ENCODE measurements around the gene DNAH10.
"Not testable (repeated sequence)": the region's sequence is repeated elsewhere in the genome, so short reads cannot be mapped to it uniquely, and the experiment has no call there.

The DNAH10 gene

DNA sequence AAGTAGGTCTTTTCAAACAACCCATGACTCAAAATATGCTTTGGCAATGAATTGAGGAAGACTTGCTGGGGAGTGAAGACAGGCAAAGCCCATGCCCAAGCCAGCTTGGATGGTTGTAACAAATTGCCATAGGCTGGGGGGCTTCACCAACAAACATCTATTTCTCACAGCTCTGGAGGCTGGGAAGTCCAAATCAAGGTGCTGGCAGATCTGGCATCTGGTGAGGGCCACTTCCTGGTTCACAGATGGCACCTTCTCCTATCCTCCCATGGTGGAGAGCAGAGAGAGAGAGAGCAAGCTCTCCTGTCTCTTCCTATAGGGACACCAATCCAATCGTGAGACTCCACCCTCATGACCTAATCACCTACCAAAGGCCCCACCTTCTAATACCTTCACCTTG lies 11.3 kb downstream of the DNAH10 start:
- H3K4me3 ChIP-seq (ENCODE audit: low read depth, low read length): no peak overlapping the region
- TF ChIP-seq, protein P1, sequence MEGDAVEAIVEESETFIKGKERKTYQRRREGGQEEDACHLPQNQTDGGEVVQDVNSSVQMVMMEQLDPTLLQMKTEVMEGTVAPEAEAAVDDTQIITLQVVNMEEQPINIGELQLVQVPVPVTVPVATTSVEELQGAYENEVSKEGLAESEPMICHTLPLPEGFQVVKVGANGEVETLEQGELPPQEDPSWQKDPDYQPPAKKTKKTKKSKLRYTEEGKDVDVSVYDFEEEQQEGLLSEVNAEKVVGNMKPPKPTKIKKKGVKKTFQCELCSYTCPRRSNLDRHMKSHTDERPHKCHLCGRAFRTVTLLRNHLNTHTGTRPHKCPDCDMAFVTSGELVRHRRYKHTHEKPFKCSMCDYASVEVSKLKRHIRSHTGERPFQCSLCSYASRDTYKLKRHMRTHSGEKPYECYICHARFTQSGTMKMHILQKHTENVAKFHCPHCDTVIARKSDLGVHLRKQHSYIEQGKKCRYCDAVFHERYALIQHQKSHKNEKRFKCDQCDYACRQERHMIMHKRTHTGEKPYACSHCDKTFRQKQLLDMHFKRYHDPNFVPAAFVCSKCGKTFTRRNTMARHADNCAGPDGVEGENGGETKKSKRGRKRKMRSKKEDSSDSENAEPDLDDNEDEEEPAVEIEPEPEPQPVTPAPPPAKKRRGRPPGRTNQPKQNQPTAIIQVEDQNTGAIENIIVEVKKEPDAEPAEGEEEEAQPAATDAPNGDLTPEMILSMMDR (IDR thresholded peaks at IDR 0.05; ENCODE audit: low read depth, low read length, missing control alignments): no peak
- no peak for DNase-seq (ENCODE audit: low read depth)
- in situ Hi-C loops (cut with HindIII; ENCODE audit: low sequenced_read_pairs): no loop called here

DNA sequence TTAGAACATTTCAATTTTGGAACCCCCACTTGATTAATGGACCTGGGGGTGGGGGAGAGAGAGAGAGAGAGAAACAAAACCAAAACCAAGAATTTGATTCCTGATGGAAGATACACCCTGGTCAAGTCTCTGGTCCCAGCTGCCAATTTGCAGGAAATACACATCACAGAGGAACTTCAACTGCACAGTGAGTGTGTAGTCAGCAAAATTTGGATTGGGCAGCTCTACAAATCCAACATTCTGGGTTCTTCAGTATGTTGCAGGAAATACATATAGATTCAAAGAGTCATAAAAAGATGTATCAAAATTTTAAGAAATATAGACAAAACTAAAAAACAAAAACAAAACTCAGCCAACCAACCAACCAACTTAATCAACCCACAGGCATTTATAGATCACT lies 17.4 kb downstream of the DNAH10 start:
- no peak overlapping the region for H3K4me3 ChIP-seq (ENCODE audit: low read depth, low read length)

DNA sequence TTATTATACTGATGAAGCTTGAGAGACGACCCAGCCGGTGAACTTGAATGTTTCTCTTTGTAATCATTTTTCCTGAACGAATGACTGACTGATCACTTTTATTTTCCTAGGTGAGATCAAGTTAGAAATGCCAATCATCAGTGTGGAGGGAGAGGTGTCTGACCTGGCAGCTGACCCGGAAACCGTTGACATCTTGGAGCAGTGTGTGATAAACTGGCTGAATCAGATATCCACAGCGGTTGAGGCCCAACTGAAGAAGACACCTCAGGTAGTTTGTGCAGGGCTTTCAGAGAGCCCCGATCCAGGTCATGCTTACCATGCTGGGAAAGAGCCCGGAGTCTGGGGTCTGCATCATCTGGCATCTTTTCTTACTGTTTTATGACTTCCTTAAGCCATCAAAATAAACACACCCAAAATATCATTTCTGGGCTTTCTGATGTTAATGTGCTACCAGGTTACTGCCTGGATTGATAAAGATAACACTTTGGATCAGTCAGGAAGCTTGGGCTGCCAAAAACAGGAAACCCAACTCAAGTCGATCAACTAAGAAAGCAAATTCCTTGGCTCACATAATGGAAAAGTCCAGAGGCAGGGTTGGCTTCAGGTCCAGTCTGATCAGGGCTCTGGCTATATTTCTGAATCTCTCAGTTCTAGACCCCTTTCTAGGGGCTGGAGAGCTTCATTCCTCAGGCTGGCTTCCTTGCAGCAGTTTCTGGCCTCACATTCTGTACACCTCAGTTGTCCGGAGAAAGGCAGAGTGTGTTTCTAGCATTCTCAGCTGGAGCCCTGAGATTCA lies 21.1 kb downstream of the DNAH10 start:
- in situ Hi-C loops (cut with HindIII; ENCODE audit: low sequenced_read_pairs): loop anchor here (5.0 kb wide), 1 partner anchor 79 kb away; no protein-coding TSS in a partner anchor
- DNase-seq (ENCODE audit: low read depth): no peak
- no peak overlapping the region for H3K4me3 ChIP-seq (ENCODE audit: low read depth, low read length)
- TF ChIP-seq, protein P1 (IDR thresholded peaks at IDR 0.05; ENCODE audit: low read depth, low read length, missing control alignments): no peak

More for the DNA sequence above, 17.4 kb downstream of the DNAH10 start:
- TF ChIP-seq, protein P1 (IDR thresholded peaks at IDR 0.05; ENCODE audit: low read depth, low read length, missing control alignments): no peak
- no peak for DNase-seq (ENCODE audit: low read depth)
- in situ Hi-C loops (cut with HindIII; ENCODE audit: low sequenced_read_pairs): no loop called here

DNA sequence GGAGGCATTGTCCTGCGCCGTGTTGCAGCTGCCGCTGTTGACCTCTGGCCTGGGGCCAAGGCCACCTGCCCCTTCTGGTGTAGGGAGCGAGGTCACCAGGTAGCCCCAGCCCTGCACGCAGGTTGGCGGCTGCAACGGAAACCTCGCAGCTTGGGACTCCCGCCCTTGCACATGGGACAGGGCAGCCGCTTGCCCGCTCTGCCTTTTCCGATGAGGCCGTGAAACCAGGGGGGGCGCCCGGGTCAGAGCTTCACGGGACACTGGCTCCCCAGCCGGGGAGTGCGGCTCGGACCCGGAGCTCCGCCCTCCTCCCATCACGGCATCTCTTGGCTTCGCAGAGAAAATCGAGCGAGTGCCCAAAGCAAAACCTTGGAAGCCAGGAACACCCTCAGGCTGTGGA lies 25.4 kb downstream of the DNAH10 start:
- TF ChIP-seq, protein P1 (IDR thresholded peaks at IDR 0.05; ENCODE audit: low read depth, low read length, missing control alignments): no peak
- in situ Hi-C loops (cut with HindIII; ENCODE audit: low sequenced_read_pairs): no loop called here
- no peak for DNase-seq (ENCODE audit: low read depth)
- no peak overlapping the region for H3K4me3 ChIP-seq (ENCODE audit: low read depth, low read length)

DNA sequence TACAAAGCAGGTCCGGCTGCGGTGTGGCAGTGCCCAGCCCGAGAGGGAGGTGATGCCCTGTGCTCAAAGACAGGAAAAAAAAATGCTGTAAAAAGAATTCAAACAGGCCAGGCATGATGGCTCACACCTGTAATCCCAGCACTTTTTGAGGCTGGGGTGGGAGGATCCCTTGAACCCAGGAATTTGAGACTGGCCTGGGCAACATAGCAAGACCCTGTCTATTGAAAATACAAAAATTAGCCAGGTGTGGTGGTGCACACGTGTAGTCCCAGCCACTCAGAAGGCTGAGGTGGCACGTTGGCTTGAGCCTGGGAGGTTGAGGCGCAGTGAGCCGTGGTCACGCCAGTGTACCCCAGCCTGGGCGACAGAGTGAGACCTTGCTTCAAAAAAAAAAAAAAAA lies 26.4 kb downstream of the DNAH10 start:
- in situ Hi-C loops (cut with HindIII; ENCODE audit: low sequenced_read_pairs): no loop called here
- TF ChIP-seq, protein P1 (IDR thresholded peaks at IDR 0.05; ENCODE audit: low read depth, low read length, missing control alignments): no peak
- DNase-seq (ENCODE audit: low read depth): no peak
- no peak overlapping the region for H3K4me3 ChIP-seq (ENCODE audit: low read depth, low read length)

DNA sequence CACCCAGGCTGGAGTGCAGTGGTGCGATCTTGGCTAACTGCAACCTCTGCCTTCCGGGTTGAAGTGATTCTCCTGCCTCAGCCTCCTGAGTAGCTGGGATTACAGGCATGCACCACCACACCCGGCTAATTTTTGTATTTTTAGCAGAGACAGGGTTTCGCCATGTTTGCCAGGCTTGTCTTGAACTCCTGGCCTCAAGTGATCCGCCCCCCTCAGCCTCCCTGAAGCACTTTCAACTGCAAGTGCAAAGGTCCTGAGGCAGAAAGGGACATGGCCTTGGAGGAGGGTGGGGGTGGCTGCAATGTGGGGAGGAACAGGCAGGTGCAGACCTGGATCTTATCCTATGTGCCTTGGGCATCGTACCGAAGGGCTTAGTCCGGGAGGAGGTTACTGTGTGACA lies 27.3 kb downstream of the DNAH10 start:
- in situ Hi-C loops (cut with HindIII; ENCODE audit: low sequenced_read_pairs); DNase-seq (ENCODE audit: low read depth); H3K4me3 ChIP-seq (ENCODE audit: low read depth, low read length): not testable (repeated sequence)

DNA sequence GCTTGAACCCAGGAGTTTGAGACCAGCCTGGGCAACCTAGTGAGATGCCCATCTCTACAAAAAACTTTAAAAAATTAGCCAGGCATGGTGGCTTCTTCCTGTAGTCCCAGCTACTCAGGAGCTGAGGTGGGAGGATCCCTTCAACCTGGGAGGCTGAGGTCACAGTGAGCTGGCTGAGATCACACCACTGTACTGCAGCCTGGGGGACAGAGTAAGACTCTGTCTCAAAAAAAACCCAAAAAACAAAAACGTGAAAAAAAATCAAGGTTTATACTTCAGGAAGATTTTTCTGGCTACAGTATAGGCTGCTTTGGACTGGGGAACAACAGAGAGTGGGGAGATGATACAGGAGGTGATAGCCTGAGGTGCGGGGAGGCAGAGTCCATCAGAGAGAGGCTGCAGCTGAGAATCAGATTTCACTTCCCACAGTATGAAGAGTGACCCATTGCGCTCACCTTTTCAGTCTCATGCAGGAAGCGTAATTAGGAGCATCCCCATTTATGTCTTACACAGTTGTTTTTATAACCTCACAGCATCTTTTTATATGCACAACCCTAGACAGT lies 28.9 kb downstream of the DNAH10 start:
- in situ Hi-C loops (cut with HindIII; ENCODE audit: low sequenced_read_pairs): no loop called here
- no peak overlapping the region for H3K4me3 ChIP-seq (ENCODE audit: low read depth, low read length)
- no peak for DNase-seq (ENCODE audit: low read depth)
- TF ChIP-seq, protein P1 (IDR thresholded peaks at IDR 0.05; ENCODE audit: low read depth, low read length, missing control alignments): no peak
